ENCODE results near the gene NT5DC3.

The NT5DC3 gene

DNA sequence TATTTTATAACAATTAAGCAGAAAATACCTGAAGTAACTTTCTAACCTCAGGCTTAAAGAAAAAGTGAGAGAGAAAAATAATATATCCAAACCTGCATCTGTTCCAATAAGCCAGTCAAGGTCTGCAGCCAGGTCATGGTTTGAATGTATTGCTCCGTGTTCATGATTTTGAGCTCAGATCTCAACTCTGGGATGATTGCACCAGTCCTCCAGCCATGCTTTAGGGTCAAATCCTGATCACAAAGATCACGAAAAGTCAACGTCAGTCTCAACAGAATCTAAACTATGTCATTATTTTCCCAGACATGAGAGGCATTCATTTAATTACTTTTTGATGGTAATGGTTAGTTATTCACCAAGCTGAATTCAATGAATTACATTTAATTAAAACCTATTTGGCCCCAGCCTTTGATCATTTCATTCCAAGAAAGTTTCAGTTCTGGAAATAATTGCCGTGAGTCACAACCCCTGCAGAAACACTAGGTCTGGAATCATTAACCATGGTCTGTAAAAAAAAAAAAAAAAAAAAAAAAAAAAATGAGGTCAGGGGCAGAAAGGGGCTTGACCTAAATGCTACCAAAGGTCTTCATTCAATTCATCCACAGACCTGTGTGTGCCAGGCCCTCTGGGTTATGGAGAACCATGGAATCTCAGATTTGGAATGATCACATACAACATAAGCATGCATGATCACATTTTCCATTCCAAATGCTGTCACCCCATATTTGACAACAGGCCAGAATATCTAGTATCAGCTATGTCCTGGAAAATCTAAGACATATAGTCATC, 55.6 kb downstream of the NT5DC3 start:
- no peak overlapping the region for H3K27ac ChIP-seq
- no peak overlapping the region for H3K4me3 ChIP-seq
- DNase-seq (ENCODE audit: low spot score): no peak
- no peak for TF ChIP-seq CTCF (IDR thresholded peaks at IDR 0.05)

- no peak for DNase-seq (ENCODE audit: low spot score)
- no peak for TF ChIP-seq CTCF (IDR thresholded peaks at IDR 0.05)
- H3K27ac ChIP-seq: no peak overlapping the region
- no peak overlapping the region for H3K4me3 ChIP-seq
Observed at GRCh38 chr12:103783744-103784664, 57.0 kb downstream of the NT5DC3 start.

GRCh38 chr12:103782399-103782798, 58.6 kb downstream of the NT5DC3 start:
- DNase-seq (ENCODE audit: low spot score): no peak
- H3K27ac ChIP-seq: no peak overlapping the region
- H3K4me3 ChIP-seq: no peak overlapping the region
- TF ChIP-seq CTCF (IDR thresholded peaks at IDR 0.05): no peak

DNA sequence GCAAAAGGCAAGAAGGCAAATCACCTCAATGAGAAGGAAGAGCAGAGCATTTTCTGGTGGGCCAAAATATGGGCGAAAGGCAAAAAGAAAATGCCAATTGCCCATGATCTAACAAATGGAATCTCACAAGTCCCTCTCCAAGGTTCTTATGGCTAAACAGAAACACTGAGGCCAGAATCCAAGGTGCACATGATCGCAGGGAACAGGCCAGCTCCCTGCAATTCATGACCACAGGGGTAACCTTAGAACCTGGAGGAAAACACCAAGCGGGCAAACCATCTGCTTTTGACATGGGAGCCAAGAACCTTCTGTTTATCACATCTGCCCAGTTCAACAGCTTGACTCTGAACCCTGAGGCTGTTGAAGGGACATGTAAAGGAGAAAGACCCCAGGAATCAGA, 60.0 kb downstream of the NT5DC3 start:
- TF ChIP-seq CTCF (IDR thresholded peaks at IDR 0.05): no peak
- Histone ChIP-seq H3K27ac (no peak overlapping the region), H3K4me3 (no peak overlapping the region)
- DNase-seq (ENCODE audit: low spot score): no peak

DNA sequence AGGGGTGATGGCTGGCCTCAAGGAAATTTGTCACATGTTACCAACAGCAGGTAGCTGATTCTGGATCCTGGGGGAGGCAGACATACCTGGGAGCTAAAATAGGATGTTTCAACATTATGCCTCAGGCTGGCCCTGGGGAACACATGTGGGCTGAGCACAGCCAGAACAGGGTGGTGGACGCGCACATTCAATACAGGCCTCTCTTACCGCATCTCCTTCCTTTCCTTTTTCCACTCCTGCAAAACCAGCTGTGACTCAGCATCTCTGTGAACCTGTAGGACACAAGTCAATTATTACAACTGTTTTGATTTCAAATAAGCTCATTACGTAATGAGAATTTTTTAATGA, 61.0 kb downstream of the NT5DC3 start:
- TF ChIP-seq CTCF (IDR thresholded peaks at IDR 0.05): no peak
- Histone ChIP-seq H3K4me3 (no peak overlapping the region), H3K27ac (no peak overlapping the region)
- DNase-seq (ENCODE audit: low spot score): no peak

DNA sequence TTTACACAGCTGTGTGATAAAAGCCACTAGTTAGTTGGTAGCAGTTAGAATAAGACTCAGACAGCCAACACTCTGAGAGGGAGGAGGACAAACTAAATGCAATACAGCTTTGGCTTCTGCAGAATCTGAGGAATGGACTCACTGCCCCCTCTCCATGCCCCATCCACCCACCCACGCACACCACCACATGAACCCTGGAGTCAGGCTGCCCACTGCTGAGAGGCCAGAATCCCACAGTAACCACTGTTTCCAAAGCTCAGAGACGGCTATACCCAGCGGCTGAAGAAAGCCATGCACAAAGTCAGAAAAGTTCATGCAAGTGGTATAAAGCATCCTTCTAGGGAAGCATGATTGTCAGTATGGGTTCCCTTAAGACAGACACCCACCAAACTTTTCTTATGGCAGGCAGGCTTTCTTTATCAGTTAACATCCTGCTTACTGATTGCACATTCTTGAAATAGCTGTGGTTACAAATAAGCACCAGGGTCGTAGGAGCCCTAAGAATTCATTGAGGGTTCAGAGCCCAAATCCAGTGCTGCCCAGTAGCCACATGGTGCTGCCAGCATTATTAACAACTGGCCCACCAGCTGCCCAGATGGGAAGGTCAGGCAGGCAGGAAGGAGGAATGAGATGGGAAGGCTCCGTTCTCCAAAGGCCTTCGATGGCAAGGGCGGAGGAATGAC, 61.5 kb downstream of the NT5DC3 start:
- no peak for TF ChIP-seq CTCF (IDR thresholded peaks at IDR 0.05)
- Histone ChIP-seq H3K27ac (no peak overlapping the region), H3K4me3 (no peak overlapping the region)
- DNase-seq (ENCODE audit: low spot score): no peak
